H1 (cell line): ENCODE measurements around the gene CNTD1. TPM values are rescaled to one million over a fixed set of nuclear protein-coding genes. Genes with fewer than 3 reads are reported as not detected.

ENCODE experiments used
- CTCF ChIA-PET: fragments of 300-600 bp; sonication (Branson Sonifier 250); formaldehyde crosslinking; loops from one replicate; lab custom pipeline; 2021; ENCODE audit not compliant: partially characterized antibody; lab: Charles Lee
- POLR2A ChIA-PET: fragments of 300-600 bp; sonication (Branson Sonifier 250); formaldehyde crosslinking; loops from one replicate; lab custom pipeline; 2021; ENCODE audit warnings: inconsistent platforms; ENCODE audit not compliant: partially characterized antibody; lab: Charles Lee
- DNase-seq, 2 experiments: peaks; one replicate each; pipeline versions ENCODE4 v3.0.0 to v3.0.0-alpha.2; 2010 to 2022; ENCODE audit warnings: low spot score in 2 of 2, low read depth in 1 of 2, mixed read lengths in 1 of 2
- FAIRE-seq: peaks from 2 replicates; lab custom pipeline; 2011; peaks lifted over from hg19 to GRCh38; lab: Jason Lieb, UNC
- H2AFZ ChIP-seq: 2 replicates; pipeline ENCODE4 v1.8.1; 2012; ENCODE audit warnings: low read length, inconsistent platforms
- H2AK5ac ChIP-seq: 2 replicates; pipeline ENCODE4 v1.6.1; 2013; ENCODE audit warnings: low read depth, low read length
- H2BK120ac ChIP-seq: replicated peaks from 2 replicates; pipeline ENCODE3; 2013; ENCODE audit warnings: low read depth, low read length, inconsistent platforms
- H2BK12ac ChIP-seq: 2 replicates; pipeline ENCODE4 v1.6.1; 2013; ENCODE audit warnings: low read depth, low read length
- H2BK15ac ChIP-seq: 2 replicates; pipeline ENCODE4 v1.6.1; 2013; ENCODE audit warnings: low read length
- H2BK20ac ChIP-seq: 2 replicates; pipeline ENCODE4 v1.6.1; 2013; ENCODE audit warnings: low read length
- H2BK5ac ChIP-seq: 2 replicates; pipeline ENCODE4 v1.6.1; 2013; ENCODE audit warnings: low read depth, low read length
- H3K14ac ChIP-seq: 2 replicates; pipeline ENCODE4 v1.6.1; 2013; ENCODE audit warnings: inconsistent platforms; ENCODE audit not compliant: insufficient read length
- H3K18ac ChIP-seq: 2 replicates; pipeline ENCODE4 v1.6.1; 2013; ENCODE audit warnings: low read length; ENCODE audit errors: extremely low read depth
- H3K23ac ChIP-seq: 2 replicates; pipeline ENCODE4 v1.6.1; 2013; ENCODE audit warnings: inconsistent platforms; ENCODE audit not compliant: insufficient read length
- H3K23me2 ChIP-seq: 2 replicates; pipeline ENCODE4 v1.6.1; 2013; ENCODE audit warnings: low read depth, low read length
- H3K27ac ChIP-seq: 2 replicates; pipeline ENCODE4 v1.6.1; 2011; ENCODE audit warnings: low read depth, low read length, inconsistent platforms
- H3K27me3 ChIP-seq, 4 experiments: replicated peaks in 1 of 4; 1 replicate in 1 of 4; 2 replicates in 3 of 4; pipeline versions ENCODE4 v1.6.1 to v1.8.1; 2011 to 2013; ENCODE audit warnings: low read length in 3 of 4, mild to moderate bottlenecking in 3 of 4, inconsistent platforms in 2 of 4, mixed read lengths in 2 of 4, moderate library complexity in 1 of 4; ENCODE audit not compliant: control insufficient read depth in 3 of 4, insufficient read depth in 3 of 4; ENCODE audit errors: extremely low read depth in 1 of 4
- H3K36me3 ChIP-seq, 4 experiments: 2 replicates each; pipeline versions ENCODE4 v1.6.1 to v1.8.1; 2011 to 2013; ENCODE audit warnings: mild to moderate bottlenecking in 4 of 4, low read length in 3 of 4, moderate library complexity in 2 of 4, control low read depth in 1 of 4, inconsistent platforms in 1 of 4; ENCODE audit not compliant: insufficient read depth in 4 of 4, control insufficient read depth in 2 of 4
- H3K4ac ChIP-seq: replicated peaks from 2 replicates; pipeline ENCODE3; 2013; ENCODE audit warnings: low read length, low read depth, mixed read lengths, inconsistent platforms; ENCODE audit not compliant: insufficient read length
- H3K4me1 ChIP-seq, 4 experiments: replicated peaks in 1 of 4; 1 replicate in 1 of 4; 2 replicates in 3 of 4; pipeline versions ENCODE4 v1.6.1 to v1.8.1; 2011 to 2013; ENCODE audit warnings: low read length in 3 of 4, inconsistent platforms in 2 of 4, mixed read lengths in 1 of 4; ENCODE audit not compliant: insufficient read depth in 4 of 4, control insufficient read depth in 3 of 4
- H3K4me2 ChIP-seq, 2 experiments: 2 replicates each; pipeline versions ENCODE4 v1.6.1 to v1.8.1; 2011 to 2013; ENCODE audit warnings: low read depth in 2 of 2, low read length in 2 of 2, control low read depth in 1 of 2, inconsistent platforms in 1 of 2, mild to moderate bottlenecking in 1 of 2; ENCODE audit not compliant: insufficient read depth in 1 of 2
- H3K4me3 ChIP-seq, 4 experiments: fragments of 200-600, 300-600 bp in 1 of 4; sonication (generic), shearing (Covaris generic), sonication (Bioruptor Twin) in 1 of 4; 2 replicates each; pipeline versions ENCODE4 v1.5.1 to v1.8.1; 2011 to 2016; ENCODE audit warnings: low read length in 4 of 4, low read depth in 3 of 4, control low read depth in 2 of 4, inconsistent platforms in 2 of 4, mild to moderate bottlenecking in 2 of 4, mixed read lengths in 1 of 4, moderate library complexity in 1 of 4; ENCODE audit not compliant: insufficient read depth in 2 of 4; ENCODE audit errors: extremely low read depth in 1 of 4
- H3K56ac ChIP-seq: replicated peaks from 2 replicates; pipeline ENCODE3; 2013; ENCODE audit warnings: low read depth, mild to moderate bottlenecking, mixed read lengths, low read length, inconsistent platforms; ENCODE audit not compliant: insufficient read length
- H3K79me1 ChIP-seq: 2 replicates; pipeline ENCODE4 v1.6.1; 2013; ENCODE audit warnings: low read depth, low read length, control low read depth
- H3K79me2 ChIP-seq, 2 experiments: 2 replicates each; pipeline versions ENCODE4 v1.6.1 to v1.8.1; 2012 to 2013; ENCODE audit warnings: low read length in 2 of 2, mild to moderate bottlenecking in 2 of 2, inconsistent platforms in 1 of 2; ENCODE audit not compliant: insufficient read depth in 2 of 2, control insufficient read depth in 1 of 2
- H3K9ac ChIP-seq, 4 experiments: replicated peaks in 1 of 4; 1 replicate in 1 of 4; 2 replicates in 3 of 4; pipeline versions ENCODE4 v1.6.1 to v1.8.1; 2011 to 2013; ENCODE audit warnings: low read depth in 3 of 4, low read length in 3 of 4, control low read depth in 2 of 4, mild to moderate bottlenecking in 2 of 4, moderate library complexity in 2 of 4, inconsistent platforms in 1 of 4; ENCODE audit errors: extremely low read depth in 1 of 4
- H3K9me3 ChIP-seq, 2 experiments: 2 replicates each; pipeline versions ENCODE4 v1.6.1 to v1.8.1; 2012 to 2013; ENCODE audit warnings: mild to moderate bottlenecking in 2 of 2, moderate library complexity in 2 of 2, control low read depth in 1 of 2, inconsistent platforms in 1 of 2, low read depth in 1 of 2, low read length in 1 of 2, mixed read lengths in 1 of 2; ENCODE audit not compliant: insufficient read depth in 2 of 2
- H4K20me1 ChIP-seq, 2 experiments: replicated peaks in 1 of 2; 2 replicates each; pipeline versions ENCODE3 to v1.8.1; 2011 to 2013; ENCODE audit warnings: inconsistent platforms in 2 of 2, low read length in 2 of 2, mild to moderate bottlenecking in 1 of 2; ENCODE audit not compliant: insufficient read depth in 2 of 2, control insufficient read depth in 1 of 2
- H4K5ac ChIP-seq: 2 replicates; pipeline ENCODE4 v1.6.1; 2013; ENCODE audit warnings: low read length, low read depth, mixed read lengths, inconsistent platforms; ENCODE audit not compliant: insufficient read length
- H4K8ac ChIP-seq: 2 replicates; pipeline ENCODE4 v1.8.0; 2013; ENCODE audit warnings: mild to moderate bottlenecking, moderate library complexity, low read length, inconsistent platforms; ENCODE audit not compliant: insufficient read depth; ENCODE audit errors: extremely low read depth
- H4K91ac ChIP-seq: replicated peaks from 2 replicates; pipeline ENCODE3; 2013; ENCODE audit warnings: low read length, mixed read lengths, inconsistent platforms; ENCODE audit not compliant: insufficient read length
- BACH1 ChIP-seq: IDR thresholded peaks from 2 replicates; pipeline ENCODE4 v1.6.1; 2012; ENCODE audit warnings: low read length, improper control_type of control experiment
- BRCA1 ChIP-seq: IDR thresholded peaks from 2 replicates; pipeline ENCODE4 v1.6.1; 2012; ENCODE audit warnings: low read depth, low read length, improper control_type of control experiment
- CBX5 ChIP-seq: fragments of 300-800, 300-1000 bp; sonication (generic); IDR thresholded peaks from 2 replicates; pipeline ENCODE4 v1.7.1; 2016; ENCODE audit warnings: antibody characterized with exemption, low read length, low read depth
- CHD2 ChIP-seq: IDR thresholded peaks from 2 replicates; pipeline ENCODE4 v1.6.1; 2012; ENCODE audit warnings: low read length, improper control_type of control experiment
- CREB1 ChIP-seq: IDR thresholded peaks from 2 replicates; pipeline ENCODE4 v1.6.1; 2012; ENCODE audit warnings: inconsistent platforms
- CTBP2 ChIP-seq: IDR thresholded peaks from 2 replicates; pipeline ENCODE4 v1.7.0; 2011; ENCODE audit warnings: borderline replicate concordance, mild to moderate bottlenecking, moderate library complexity, mixed read lengths, low read length; ENCODE audit not compliant: insufficient read depth, insufficient read length
- POLR2AphosphoS5 ChIP-seq: IDR thresholded peaks from 2 replicates; pipeline ENCODE4 v1.6.1; 2011; ENCODE audit warnings: low read depth, low read length
- RBBP5 ChIP-seq: IDR thresholded peaks from 2 replicates; pipeline ENCODE4 v1.7.1; 2012; ENCODE audit warnings: low read depth, mild to moderate bottlenecking, inconsistent platforms, low read length, moderate library complexity, borderline replicate concordance
- SIRT6 ChIP-seq: IDR thresholded peaks from one replicate; pipeline ENCODE4 v1.7.1; 2012; ENCODE audit warnings: low read length, inconsistent platforms
- SIX5 ChIP-seq: IDR thresholded peaks from 2 replicates; pipeline ENCODE4 v1.6.1; 2011; ENCODE audit warnings: mild to moderate bottlenecking, low read depth, low read length
- SP1 ChIP-seq: IDR thresholded peaks from 2 replicates; pipeline ENCODE4 v1.6.1; 2011; ENCODE audit warnings: low read depth, low read length
- SP2 ChIP-seq: IDR thresholded peaks from 2 replicates; pipeline ENCODE4 v1.6.1; 2012; ENCODE audit warnings: mild to moderate bottlenecking, low read length, inconsistent platforms
- SP4 ChIP-seq: IDR thresholded peaks from 2 replicates; pipeline ENCODE4 v1.6.1; 2012; ENCODE audit warnings: low read length, inconsistent platforms
- USF2 ChIP-seq: IDR thresholded peaks from 2 replicates; pipeline ENCODE4 v1.6.1; 2011; ENCODE audit warnings: low read length, improper control_type of control experiment
- ZNF274 ChIP-seq: IDR thresholded peaks from 2 replicates; pipeline ENCODE4 v1.7.0; 2012; ENCODE audit warnings: low read length, borderline replicate concordance; ENCODE audit errors: extremely low read depth
- WGBS, 2 experiments: shearing (Covaris generic) in 1 of 2; methylation state at CpG; one replicate each; pipeline versions ENCODE4 v1.1.6 to v1.1.7; 2013 to 2015; ENCODE audit warnings: low lambda C conversion rate in 2 of 2, mixed read lengths in 2 of 2, inconsistent platforms in 1 of 2, low coverage in 1 of 2, missing lambda C conversion rate in 1 of 2; ENCODE audit not compliant: insufficient replicate concordance in 2 of 2, insufficient coverage in 1 of 2, insufficient read length in 1 of 2; ENCODE audit errors: extremely low coverage in 1 of 2, missing lambda C conversion rate in 1 of 2; 5-methylcytosine and 5-hydroxymethylcytosine counted together
- polyA plus RNA-seq, 7 experiments: library from polyadenylated mRNA; depleted of rRNA in 3 of 7; stranded (reverse) in 5 of 7; unstranded in 2 of 7; fragments of >200 nt in 5 of 7; fragments of 200-250 nt in 2 of 7; gene quantifications; 1 replicate in 5 of 7; 2 replicates in 1 of 7; 4 replicates in 1 of 7; pipeline versions ENCODE4 v1.2.1 to v1.2.3, GENCODE V29; 2011 to 2013; ENCODE audit warnings: missing spikeins in 2 of 7, mixed read lengths in 2 of 7
- total RNA-seq: library from RNA; stranded (reverse); fragmentation: NEBNext Ultra II Directional; extraction: Animal tissue kit (Norgen Biotek cat#: 25700); gene quantifications from 2 replicates; pipeline ENCODE4 v1.2.1, GENCODE V29; 2021

CNTD1 gene
- total and polyA plus RNA-seq, 2 of the 8 experiments (the other 6 are each of a cell fraction or from before 2014, with no cell fraction given) = not detected

DNA sequence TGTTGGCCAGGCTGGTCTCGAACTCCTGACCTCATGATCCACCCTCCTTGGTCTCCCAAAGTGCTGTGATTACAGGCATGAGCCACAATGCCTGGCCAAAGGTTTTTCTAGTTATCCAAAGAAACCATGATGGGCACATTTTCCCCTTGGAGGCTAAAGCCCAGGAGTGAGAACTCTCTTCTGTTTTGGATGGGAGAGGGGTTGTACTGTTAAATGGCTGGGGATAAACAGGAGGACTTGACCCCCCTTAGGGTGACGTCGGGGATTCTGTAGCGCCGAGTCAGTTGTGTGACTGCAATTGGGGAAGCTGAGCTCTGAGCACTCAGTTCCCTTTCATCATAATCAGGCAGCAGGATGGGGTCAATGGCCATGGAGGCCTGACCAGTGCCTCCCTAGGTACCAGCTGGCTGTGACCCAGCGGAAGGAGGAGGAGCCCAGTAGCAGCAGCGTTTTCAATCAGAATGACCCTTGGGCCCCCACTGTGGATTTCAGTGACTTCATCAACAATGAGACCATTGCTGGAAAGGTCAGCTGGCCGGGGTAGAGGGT is 56.5 kb downstream of the CNTD1 start:
- H3K9ac ChIP-seq = no peak overlapping the region
- no peak overlapping the region for H3K18ac ChIP-seq
- no peak overlapping the region for H3K27ac ChIP-seq
- no peak for DNase-seq
- no peaks in the 10 kb centered on the region for H4K20me1 ChIP-seq
- H3K4ac ChIP-seq = no peak overlapping the region
- H3K4me2 ChIP-seq = no peak overlapping the region
- no peaks in the 10 kb centered on the region for H3K79me2 ChIP-seq
- H3K4me3 ChIP-seq = no peak overlapping the region
- no peak overlapping the region for H4K5ac ChIP-seq
- FAIRE-seq = no peak
- no peak overlapping the region for H2AK5ac ChIP-seq
- no peak overlapping the region for H4K8ac ChIP-seq
- no peak overlapping the region for H2BK15ac ChIP-seq
- 87% methylated on average over 8 of the region's 8 CpGs; no CpG with 5 or more reads in 1 of the 2 experiments for WGBS, 2 experiments
- H3K23me2 ChIP-seq = no peaks in the 10 kb centered on the region
- CTCF ChIA-PET = interaction anchor here (0.7 to 6.8 kb wide), 6 partner anchors 10 to 83 kb away, joined by 3 to 55 read pairs (median 4); partner anchors contain the start of gene AOC2
- no peaks in the 10 kb centered on the region for H3K9me3 ChIP-seq
- POLR2A ChIA-PET = interaction anchor here (0.6 to 2.7 kb wide), 3 partner anchors 10 to 268 kb away, joined by 3 to 19 read pairs (median 3); partner anchors contain the start of gene AOC2
- no peaks in the 10 kb centered on the region; the same call in 1 of the 2 replicates for H3K79me1 ChIP-seq
- H2AFZ ChIP-seq = no peak overlapping the region
- no peak overlapping the region for H2BK12ac ChIP-seq
- H3K4me1 ChIP-seq = no peaks in the 10 kb centered on the region
- no peak overlapping the region for H3K14ac ChIP-seq
- H2BK20ac ChIP-seq = no peak overlapping the region
- H2BK120ac ChIP-seq = no peak overlapping the region
- no peak overlapping the region for H3K23ac ChIP-seq
- H3K36me3 ChIP-seq = no peaks in the 10 kb centered on the region; a peak in 1 of 8 replicates
- no peak overlapping the region for H3K56ac ChIP-seq
- no peak overlapping the region for H2BK5ac ChIP-seq
- H3K27me3 ChIP-seq = no peaks in the 10 kb centered on the region
- H4K91ac ChIP-seq = no peak overlapping the region
- TF ChIP-seq SP4 (no peak), USF2 (no peak), CREB1 (no peak), ZNF274 (no peak), POLR2AphosphoS5 (no peak), SP2 (no peak), CTBP2 (no peak), SP1 (no peak), RBBP5 (no peak), BRCA1 (no peak), SIX5 (no peak), CHD2 (no peak), BACH1 (no peak), SIRT6 (no peak), CBX5 (no peak)
